ENCODE measurements around the gene COX14. TPM values are rescaled to one million over a fixed set of nuclear protein-coding genes. Genes with fewer than 3 reads are reported as not detected.

The COX14 gene
- total RNA-seq, 2 donors from 2014 or later: 139 to 181 TPM

GRCh38 chr12:50166799-50167048 is 54.7 kb downstream of the COX14 start:
- TF ChIP-seq CTCF (IDR thresholded peaks at IDR 0.05): no peak
- DNase-seq (ENCODE audit: low spot score): peak; percentile 60
- no peaks in the 10 kb centered on the region for H3K27me3 ChIP-seq
- H3K36me3 ChIP-seq: no peaks in the 10 kb centered on the region
- H3K4me3 ChIP-seq: peak overlapping the region; percentile 95 to 99
- H3K4me1 ChIP-seq: peaks cover 0 to 18% of the 10 kb centered on the region in 2 donors
- peak overlapping the region; percentile 95 to 98 for H3K27ac ChIP-seq
- H3K9me3 ChIP-seq: no peaks in the 10 kb centered on the region

- Histone ChIP-seq H3K27me3 (no peaks in the 10 kb centered on the region), H3K4me3 (peak within 1 kb of the TSS; percentile 95 to 99), H3K27ac (peak within 1 kb of the TSS; percentile 95 to 98), H3K36me3 (no peaks in the 10 kb centered on the region), H3K4me1 (peaks cover 0 to 18% of the 10 kb centered on the region in 2 donors), H3K9me3 (no peaks in the 10 kb centered on the region)
- peak in 1 of 2 donors; percentile 44 for TF ChIP-seq CTCF (IDR thresholded peaks at IDR 0.05)
- DNase-seq (ENCODE audit: low spot score): peak; percentile 98
Observed at GRCh38 chr12:50167049-50167828, 55.2 kb downstream of the COX14 start, which contains the start of gene CERS5. TSS of gene CERS5 (minus strand) at chr12:50167369. CDS start at chr12:50167297, 72 bp downstream.

Other genes with a start within 250 kb of the COX14 start
- gene FAIM2, start 208.3 kb upstream of the COX14 start, total RNA-seq: 1 to 10 TPM; 4.6 to 9.8 TPM
- under 1 TPM in 1 of 2 donors, not detected in 1; 0.83 TPM for gene AQP2, start 161.5 kb upstream of the COX14 start, total RNA-seq
- gene AQP5, start 150.4 kb upstream of the COX14 start, total RNA-seq: 1 to 10 TPM in 1 of 2 donors, not detected in 1; 2.1 TPM
- gene AQP6, start 139.3 kb upstream of the COX14 start, total RNA-seq: under 1 TPM in 1 of 2 donors, not detected in 1; 0.08 TPM
- gene RACGAP1, start 86.7 kb upstream of the COX14 start, total RNA-seq: 1 to 10 TPM; 2.6 to 3.3 TPM
- gene ASIC1, start 54.6 kb upstream of the COX14 start, total RNA-seq: 1 to 10 TPM in 1 of 2 donors, under 1 TPM in 1; 0.24 to 1.4 TPM
- gene SMARCD1, start 26.9 kb upstream of the COX14 start, total RNA-seq: 10 to 100 TPM; 29.6 to 35.5 TPM
- 10 to 100 TPM in 1 of 2 donors, 1 to 10 TPM in 1; 8.8 to 38.7 TPM for gene GPD1, start 8.2 kb upstream of the COX14 start, total RNA-seq
- 10 to 100 TPM in 1 of 2 donors, 1 to 10 TPM in 1; 6.7 to 11.2 TPM for gene CERS5, start 55.1 kb downstream of the COX14 start, total RNA-seq
- 10 to 100 TPM; 20.7 to 28.3 TPM for gene LIMA1, start 171.3 kb downstream of the COX14 start, total RNA-seq